PFSK-1 (cell line): ENCODE measurements around the gene NR6A1.

Source experiments
- FOXP2 ChIP-seq: optimal IDR thresholded peaks from 2 replicates; pipeline ENCODE3; 2011; ENCODE audit warnings: borderline replicate concordance, control low read depth, inconsistent platforms; ENCODE audit not compliant: insufficient read depth; ENCODE audit errors: extremely low read length, extremely low read depth
- POLR2AphosphoS5 ChIP-seq: IDR thresholded peaks from 2 replicates; pipeline ENCODE4 v1.6.1; 2012; ENCODE audit warnings: low read depth, mild to moderate bottlenecking, control low read depth, low read length, moderate library complexity
- SIN3A ChIP-seq: IDR thresholded peaks from 2 replicates; pipeline ENCODE4 v1.6.1; 2012; ENCODE audit warnings: mild to moderate bottlenecking, low read length, moderate library complexity, borderline replicate concordance; ENCODE audit not compliant: insufficient read depth

DNA sequence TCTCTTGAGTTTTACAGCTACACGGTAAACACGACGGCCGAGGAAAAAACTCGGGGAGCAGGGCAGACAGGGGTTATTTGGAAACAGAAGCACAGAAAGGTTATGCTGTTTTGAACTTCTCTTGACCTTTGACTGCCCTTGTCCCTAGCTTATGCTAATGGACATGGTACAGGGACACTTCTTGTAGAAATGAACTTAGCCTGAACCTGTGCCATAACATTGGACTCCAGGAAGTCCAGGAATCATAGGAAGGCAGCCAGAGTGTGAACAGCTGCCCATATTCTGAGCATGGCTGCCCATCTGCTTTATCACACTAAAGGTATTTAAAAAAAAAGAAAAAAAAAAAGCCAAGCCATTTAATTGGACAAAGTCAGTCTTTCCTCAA lies 46.1 kb downstream of the NR6A1 start:
- TF ChIP-seq SIN3A (no peak), FOXP2 (no peak), POLR2AphosphoS5 (no peak)
